Fibroblast of lung (primary cell): ENCODE results near the gene CDKN3. TPM values are rescaled to one million over a fixed set of nuclear protein-coding genes. Genes with fewer than 3 reads are reported as not detected.
A peak's percentile ranks its signal among the peaks of the same experiment; 100 is the strongest.

Source experiments
- DNase-seq, 2 donors: peaks; one replicate each; pipeline versions ENCODE4 v3.0.0 to v3.0.0-alpha.2; 2010; ENCODE audit warnings: low read depth in 2 of 2
- H2AFZ ChIP-seq: 2 replicates; pipeline ENCODE4 v1.5.1; 2012; ENCODE audit warnings: low read length, control low read depth, inconsistent platforms
- H3K27ac ChIP-seq: 2 replicates; pipeline ENCODE4 v1.5.1; 2011; ENCODE audit warnings: low read length, control low read depth; ENCODE audit not compliant: insufficient read depth
- H3K27me3 ChIP-seq: 2 replicates; pipeline ENCODE4 v1.5.1; 2011; ENCODE audit warnings: mild to moderate bottlenecking, low read length; ENCODE audit not compliant: control insufficient read depth, insufficient read depth
- H3K36me3 ChIP-seq: 2 replicates; pipeline ENCODE4 v1.5.1; 2011; ENCODE audit warnings: low read length; ENCODE audit not compliant: control insufficient read depth, insufficient read depth
- H3K4me1 ChIP-seq: 2 replicates; pipeline ENCODE4 v1.5.1; 2011; ENCODE audit warnings: low read length; ENCODE audit not compliant: control insufficient read depth, insufficient read depth; ENCODE audit errors: extremely low read depth
- H3K4me2 ChIP-seq: 2 replicates; pipeline ENCODE4 v1.5.1; 2011; ENCODE audit warnings: low read length, control low read depth; ENCODE audit not compliant: insufficient read depth; ENCODE audit errors: extremely low read depth
- H3K4me3 ChIP-seq, 4 experiments: fragments of 200-600 bp in 1 of 4; sonication (generic) in 1 of 4; replicated peaks in 1 of 4; 2 replicates each; pipeline ENCODE4 v1.5.1; 2011 to 2016; ENCODE audit warnings: low read length in 4 of 4, low read depth in 3 of 4, mild to moderate bottlenecking in 3 of 4, control low read depth in 2 of 4, inconsistent platforms in 1 of 4, mixed read lengths in 1 of 4; ENCODE audit not compliant: insufficient read depth in 1 of 4; ENCODE audit errors: control extremely low read depth in 1 of 4
- H3K79me2 ChIP-seq: 2 replicates; pipeline ENCODE4 v1.5.1; 2012; ENCODE audit warnings: mild to moderate bottlenecking, low read length, inconsistent platforms; ENCODE audit not compliant: control insufficient read depth, insufficient read depth
- H3K9ac ChIP-seq: 2 replicates; pipeline ENCODE4 v1.5.1; 2011; ENCODE audit warnings: mild to moderate bottlenecking, low read length, control low read depth; ENCODE audit not compliant: insufficient read depth
- H3K9me3 ChIP-seq: 2 replicates; pipeline ENCODE4 v1.5.1; 2012; ENCODE audit warnings: low read depth, low read length; ENCODE audit not compliant: control insufficient read depth, insufficient read depth
- H4K20me1 ChIP-seq: 2 replicates; pipeline ENCODE4 v1.5.1; 2011; ENCODE audit warnings: low read length; ENCODE audit not compliant: control insufficient read depth, insufficient read depth; ENCODE audit errors: extremely low read depth
- CTCF ChIP-seq, 2 donors: IDR thresholded peaks in 1 of 2; conservative IDR thresholded peaks in 1 of 2; 1 replicate in 1 of 2; 2 replicates in 1 of 2; pipeline ENCODE4 v1.5.1; 2011 to 2012; ENCODE audit warnings: low read length in 2 of 2, control low read depth in 1 of 2, inconsistent platforms in 1 of 2, low read depth in 1 of 2, mild to moderate bottlenecking in 1 of 2
- EZH2 ChIP-seq: IDR thresholded peaks from 2 replicates; pipeline ENCODE4 v1.5.1; 2012; ENCODE audit warnings: low read length, control low read depth, mild to moderate bottlenecking; ENCODE audit errors: missing control alignments
- polyA plus RNA-seq, 2 donors: library from polyadenylated mRNA; depleted of rRNA in 1 of 2; stranded (reverse) in 1 of 2; unstranded in 1 of 2; fragments of >200 nt; gene quantifications; 2 replicates each; pipeline ENCODE4 v1.2.1, GENCODE V29; 2011 to 2012; ENCODE audit warnings: missing spikeins in 1 of 2
- total RNA-seq: library from RNA; depleted of rRNA; stranded (reverse); fragments of >200 nt; gene quantifications from 2 replicates; pipeline ENCODE4 v1.2.1, GENCODE V29; 2014

Gene CDKN3
- total and polyA plus RNA-seq, 2 donors (not counting 1 experiment from before 2014, with no cell fraction given), result 27.0 to 51.5 TPM

- H3K4me1 ChIP-seq, result no peaks in the 10 kb centered on the region
- no peak overlapping the region for H3K4me2 ChIP-seq
- H2AFZ ChIP-seq, result no peak overlapping the region
- no peaks in the 10 kb centered on the region for H3K27me3 ChIP-seq
- no peaks in the 10 kb centered on the region for H4K20me1 ChIP-seq
- H3K9ac ChIP-seq, result no peak overlapping the region
- H3K9me3 ChIP-seq, result no peaks in the 10 kb centered on the region
- H3K36me3 ChIP-seq, result no peaks in the 10 kb centered on the region
- H3K79me2 ChIP-seq, result no peaks in the 10 kb centered on the region
- DNase-seq, result no peak
- H3K4me3 ChIP-seq, result no peak overlapping the region
- TF ChIP-seq EZH2, result no peak
- TF ChIP-seq CTCF (conservative IDR thresholded peaks at IDR 0.05 in 1 of 2, IDR thresholded peaks at IDR 0.05 in 1 of 2; ENCODE audit: low read depth in 1 of 2, low read length in 2 of 2), result no peak
- H3K27ac ChIP-seq, result no peak overlapping the region
These were observed 41.7 kb upstream of the CDKN3 start for GRCh38 chr14:54354968-54355641.

GRCh38 chr14:54355698-54356097, 41.1 kb upstream of the CDKN3 start:
- no peaks in the 10 kb centered on the region for H3K9me3 ChIP-seq
- H2AFZ ChIP-seq, result no peak overlapping the region
- no peaks in the 10 kb centered on the region for H4K20me1 ChIP-seq
- no peaks in the 10 kb centered on the region for H3K4me1 ChIP-seq
- H3K79me2 ChIP-seq, result no peaks in the 10 kb centered on the region
- no peak overlapping the region for H3K4me2 ChIP-seq
- H3K36me3 ChIP-seq, result no peaks in the 10 kb centered on the region
- H3K4me3 ChIP-seq, result no peak overlapping the region
- TF ChIP-seq EZH2, result no peak
- TF ChIP-seq CTCF (conservative IDR thresholded peaks at IDR 0.05 in 1 of 2, IDR thresholded peaks at IDR 0.05 in 1 of 2; ENCODE audit: low read depth in 1 of 2, low read length in 2 of 2), result no peak
- no peak overlapping the region for H3K27ac ChIP-seq
- no peaks in the 10 kb centered on the region for H3K27me3 ChIP-seq
- no peak overlapping the region for H3K9ac ChIP-seq
- DNase-seq, result no peak

- Histone ChIP-seq H3K4me2 (no peak overlapping the region), H4K20me1 (no peaks in the 10 kb centered on the region), H3K27me3 (no peaks in the 10 kb centered on the region), H3K9me3 (no peaks in the 10 kb centered on the region), H3K4me3 (no peak overlapping the region), H3K79me2 (no peaks in the 10 kb centered on the region), H3K4me1 (no peaks in the 10 kb centered on the region), H3K27ac (no peak overlapping the region), H3K9ac (no peak overlapping the region), H3K36me3 (no peaks in the 10 kb centered on the region), H2AFZ (no peak overlapping the region)
- TF ChIP-seq CTCF (conservative IDR thresholded peaks at IDR 0.05 in 1 of 2, IDR thresholded peaks at IDR 0.05 in 1 of 2; ENCODE audit: low read depth in 1 of 2, low read length in 2 of 2), result no peak
- TF ChIP-seq EZH2, result no peak
- peak in 1 of 2 donors; percentile 71 for DNase-seq
These were observed 40.6 kb upstream of the CDKN3 start for GRCh38 chr14:54356172-54356571.
